Upper lobe of right lung (tissue), 1 donor: Measurements from ENCODE around the gene DTWD2. TPM values are rescaled to one million over a fixed set of nuclear protein-coding genes. Genes with fewer than 3 reads are reported as not detected.

Experiments used
- ATAC-seq: fragments of 200-7000 bp; cut with Tn5 transposase; one replicate; pipeline ENCODE4 v1.9.1; 2020; ENCODE audit warnings: mild to moderate bottlenecking, moderate library complexity
- DNase-seq: peaks from one replicate; pipeline ENCODE4 v3.0.0-alpha.2; 2020
- H3K27ac ChIP-seq: fragments of 200-600 bp; one replicate; pipeline ENCODE4 v1.8.0; 2022
- H3K27me3 ChIP-seq: fragments of 200-600 bp; one replicate; pipeline ENCODE4 v1.8.0; 2022; ENCODE audit warnings: mild to moderate bottlenecking
- H3K36me3 ChIP-seq: fragments of 200-600 bp; one replicate; pipeline ENCODE4 v1.8.0; 2022
- H3K4me1 ChIP-seq: fragments of 200-600 bp; one replicate; pipeline ENCODE4 v1.8.0; 2022
- H3K4me3 ChIP-seq: fragments of 200-600 bp; one replicate; pipeline ENCODE4 v1.8.0; 2022; ENCODE audit warnings: mild to moderate bottlenecking
- H3K9me3 ChIP-seq: fragments of 200-600 bp; one replicate; pipeline ENCODE4 v1.8.0; 2022
- intact Hi-C: fragments of 100-400 bp; cut with DNase I; formaldehyde crosslinking; loops from one replicate; pipeline ENCODE4 v1.11.0; 2022
- total RNA-seq: library from RNA; stranded (reverse); fragmentation: NEBNext Ultra II Directional; extraction: Animal tissue kit (Norgen Biotek cat#: 25700); gene quantifications from one replicate; pipeline ENCODE4 v1.2.1, GENCODE V29; 2021
- TF ChIP-seq, protein P1 (sequence below): fragments of 200-600 bp; IDR thresholded peaks from one replicate; pipeline ENCODE4 v1.8.0; 2022; ENCODE audit warnings: antibody characterized with exemption
- donor health status: DM: no; HTN: yes; CAD: no; lungs with severe emphysema.

Gene DTWD2
- total RNA-seq, 1 donor from 2014 or later, result 8.5 TPM

DNA sequence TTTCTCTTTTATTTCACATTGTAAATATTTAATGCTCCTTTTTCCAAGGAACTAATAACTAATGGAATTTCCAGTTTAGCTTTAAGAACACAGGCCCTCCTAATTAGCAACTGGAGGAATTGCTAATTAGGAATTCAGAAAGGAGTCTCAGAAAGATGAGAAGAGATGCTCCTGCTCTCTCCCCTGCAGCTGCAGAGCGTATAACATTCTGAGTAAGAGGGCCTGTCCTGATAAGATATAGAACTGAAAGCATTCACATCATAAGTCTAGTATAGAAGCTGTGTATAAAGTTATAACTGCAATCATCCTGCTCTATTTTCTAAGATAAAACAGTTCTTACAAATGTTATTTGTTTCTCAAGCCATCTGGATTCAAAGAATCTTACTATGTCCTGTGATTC lies 83.2 kb downstream of the DTWD2 start:
- ATAC-seq, result no peak
- Histone ChIP-seq H3K27me3 (no peaks in the 10 kb centered on the region), H3K27ac (no peak overlapping the region), H3K36me3 (no peaks in the 10 kb centered on the region), H3K4me3 (no peak overlapping the region), H3K9me3 (no peaks in the 10 kb centered on the region), H3K4me1 (no peaks in the 10 kb centered on the region)
- DNase-seq, result no peak
- TF ChIP-seq, protein P1, sequence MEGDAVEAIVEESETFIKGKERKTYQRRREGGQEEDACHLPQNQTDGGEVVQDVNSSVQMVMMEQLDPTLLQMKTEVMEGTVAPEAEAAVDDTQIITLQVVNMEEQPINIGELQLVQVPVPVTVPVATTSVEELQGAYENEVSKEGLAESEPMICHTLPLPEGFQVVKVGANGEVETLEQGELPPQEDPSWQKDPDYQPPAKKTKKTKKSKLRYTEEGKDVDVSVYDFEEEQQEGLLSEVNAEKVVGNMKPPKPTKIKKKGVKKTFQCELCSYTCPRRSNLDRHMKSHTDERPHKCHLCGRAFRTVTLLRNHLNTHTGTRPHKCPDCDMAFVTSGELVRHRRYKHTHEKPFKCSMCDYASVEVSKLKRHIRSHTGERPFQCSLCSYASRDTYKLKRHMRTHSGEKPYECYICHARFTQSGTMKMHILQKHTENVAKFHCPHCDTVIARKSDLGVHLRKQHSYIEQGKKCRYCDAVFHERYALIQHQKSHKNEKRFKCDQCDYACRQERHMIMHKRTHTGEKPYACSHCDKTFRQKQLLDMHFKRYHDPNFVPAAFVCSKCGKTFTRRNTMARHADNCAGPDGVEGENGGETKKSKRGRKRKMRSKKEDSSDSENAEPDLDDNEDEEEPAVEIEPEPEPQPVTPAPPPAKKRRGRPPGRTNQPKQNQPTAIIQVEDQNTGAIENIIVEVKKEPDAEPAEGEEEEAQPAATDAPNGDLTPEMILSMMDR, result no peak
- intact Hi-C loops, result no loop called here

DNA sequence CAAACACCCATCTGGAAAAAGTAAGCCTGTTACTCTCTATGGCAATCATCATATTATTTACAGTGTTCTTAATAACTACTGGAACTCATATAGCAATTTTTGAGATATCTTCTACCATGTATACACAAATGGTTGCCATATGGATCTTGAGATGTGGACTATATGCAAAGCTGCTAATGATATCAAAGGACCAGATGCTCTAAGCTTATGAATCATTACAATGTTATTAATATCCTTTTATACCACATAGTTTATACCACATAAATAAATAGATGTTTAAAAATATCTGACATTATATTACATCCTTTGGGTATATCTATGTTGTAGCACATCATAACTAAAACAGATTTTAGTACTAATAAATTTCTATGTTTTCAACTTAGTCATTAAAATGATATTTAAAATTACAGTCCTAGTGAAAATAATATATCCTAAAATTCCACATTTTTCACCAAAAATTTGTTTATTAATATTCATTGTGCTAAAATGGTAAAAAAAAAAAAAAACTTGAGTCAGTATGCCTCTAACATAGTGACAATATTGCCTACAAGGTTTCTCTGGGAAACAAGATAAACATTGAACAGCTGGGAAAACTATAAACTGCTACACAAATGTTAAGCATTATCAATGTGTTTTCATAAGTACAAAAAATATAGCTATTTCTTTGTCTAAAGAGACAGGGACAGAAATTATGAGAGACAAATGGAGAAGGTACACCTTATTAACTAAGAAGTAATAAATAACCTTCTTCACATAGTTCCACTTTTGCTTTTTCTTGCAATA lies 85.5 kb downstream of the DTWD2 start:
- no peak for DNase-seq
- ATAC-seq, result no peak
- no peak overlapping the region for H3K4me3 ChIP-seq

DNA sequence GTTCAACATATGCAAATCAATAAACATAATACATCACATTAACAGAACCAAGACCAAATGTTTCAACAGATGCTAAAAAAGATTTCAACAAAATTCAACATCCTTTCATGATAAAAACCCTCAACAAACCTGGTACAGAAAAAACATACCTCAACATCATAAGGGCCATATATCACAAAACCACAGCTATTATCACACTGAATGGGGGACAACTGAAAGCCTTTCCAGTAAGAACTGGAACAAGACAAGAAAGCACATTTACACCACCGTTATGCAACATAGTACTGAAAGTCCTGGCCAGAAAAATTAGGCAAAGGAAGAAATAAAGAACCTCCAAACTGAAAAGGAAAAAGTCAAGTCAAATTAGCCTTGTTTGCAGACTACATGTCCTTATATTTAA lies 93.6 kb downstream of the DTWD2 start:
- no peak overlapping the region for H3K27ac ChIP-seq
- H3K4me3 ChIP-seq, result no peak overlapping the region

More for the DNA sequence above, 85.5 kb downstream of the DTWD2 start:
- Histone ChIP-seq H3K4me1 (no peaks in the 10 kb centered on the region), H3K9me3 (no peaks in the 10 kb centered on the region), H3K27ac (no peak overlapping the region), H3K27me3 (no peaks in the 10 kb centered on the region), H3K36me3 (no peaks in the 10 kb centered on the region)
- intact Hi-C loops, result no loop called here
- TF ChIP-seq, protein P1, result no peak

DNA sequence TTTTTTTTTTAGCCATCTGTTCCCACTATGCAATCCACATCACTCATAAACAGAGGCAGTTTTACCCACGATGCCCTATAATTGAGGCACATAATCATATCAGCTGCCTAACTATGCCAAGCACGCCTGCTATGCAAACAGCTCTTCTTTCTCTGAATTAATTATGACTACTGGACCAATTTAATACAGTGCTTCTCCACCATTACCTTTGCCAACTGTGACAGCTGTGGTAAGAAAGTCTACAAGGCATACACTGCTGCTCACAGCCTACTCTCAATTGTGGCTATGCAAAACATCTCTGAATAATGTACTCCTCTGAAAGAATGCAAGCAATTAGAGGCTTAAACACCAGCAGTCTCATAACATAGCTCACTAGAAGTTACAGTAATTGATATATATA lies 97.1 kb downstream of the DTWD2 start:
- H3K4me1 ChIP-seq, result no peaks in the 10 kb centered on the region
- H3K27me3 ChIP-seq, result no peaks in the 10 kb centered on the region
- no peak for ATAC-seq
- intact Hi-C loops, result no loop called here
- H3K27ac ChIP-seq, result no peak overlapping the region
- TF ChIP-seq, protein P1, result no peak
- no peak for DNase-seq
- H3K9me3 ChIP-seq, result no peaks in the 10 kb centered on the region
- H3K36me3 ChIP-seq, result no peaks in the 10 kb centered on the region
- H3K4me3 ChIP-seq, result no peak overlapping the region

More for the DNA sequence above, 93.6 kb downstream of the DTWD2 start:
- no peaks in the 10 kb centered on the region for H3K27me3 ChIP-seq
- no peaks in the 10 kb centered on the region for H3K4me1 ChIP-seq
- TF ChIP-seq, protein P1, result no peak
- intact Hi-C loops, result no loop called here
- DNase-seq (no peak), ATAC-seq (no peak)
- H3K9me3 ChIP-seq, result no peaks in the 10 kb centered on the region
- no peaks in the 10 kb centered on the region for H3K36me3 ChIP-seq

DNA sequence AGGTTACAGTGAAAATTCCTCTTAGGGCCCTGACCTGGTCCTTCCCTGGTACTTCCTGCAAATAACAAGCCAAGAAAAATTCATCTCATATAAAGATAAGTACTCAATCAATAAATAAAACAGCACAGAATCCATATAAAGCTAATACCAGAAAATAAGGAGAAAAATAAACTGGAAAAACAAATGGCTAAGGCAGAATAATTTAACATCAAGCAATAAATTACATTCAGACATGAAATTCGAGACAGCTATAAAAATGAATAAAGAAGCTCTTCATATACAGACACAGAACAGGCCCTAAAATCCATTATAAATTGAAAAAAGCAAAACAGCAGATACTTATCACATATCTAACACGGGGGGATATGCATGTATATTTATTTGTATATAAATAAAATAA lies 99.2 kb downstream of the DTWD2 start:
- no peaks in the 10 kb centered on the region for H3K9me3 ChIP-seq
- ATAC-seq (no peak), DNase-seq (no peak)
- intact Hi-C loops, result no loop called here
- TF ChIP-seq, protein P1, result no peak
- H3K4me3 ChIP-seq, result no peak overlapping the region
- H3K27ac ChIP-seq, result no peak overlapping the region
- H3K36me3 ChIP-seq, result no peaks in the 10 kb centered on the region
- H3K27me3 ChIP-seq, result no peaks in the 10 kb centered on the region
- no peaks in the 10 kb centered on the region for H3K4me1 ChIP-seq

DNA sequence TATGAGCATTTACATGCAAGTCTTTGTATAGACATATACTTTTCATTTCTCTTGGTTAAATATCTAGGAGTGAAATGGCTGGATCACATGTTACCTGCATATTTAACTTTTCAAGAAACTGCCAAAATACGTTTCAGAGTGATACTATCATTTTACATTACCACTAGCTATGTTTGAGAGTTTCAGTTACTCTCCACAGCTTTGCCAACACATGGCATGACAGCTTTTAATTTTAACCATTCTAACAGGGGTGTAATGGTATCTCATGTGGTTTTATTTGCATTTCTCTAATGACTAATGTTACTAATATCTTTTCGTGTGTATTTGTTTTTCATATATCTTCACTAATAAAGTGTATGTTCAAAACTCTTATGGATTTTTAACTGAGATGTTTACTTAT lies 99.8 kb downstream of the DTWD2 start:
- Histone ChIP-seq H3K36me3 (no peaks in the 10 kb centered on the region), H3K9me3 (no peaks in the 10 kb centered on the region), H3K27ac (no peak overlapping the region), H3K4me3 (no peak overlapping the region), H3K4me1 (no peaks in the 10 kb centered on the region), H3K27me3 (no peaks in the 10 kb centered on the region)
- ATAC-seq (no peak), DNase-seq (no peak)
- intact Hi-C loops, result no loop called here
- TF ChIP-seq, protein P1, result no peak
